HG02798 (cell line): ENCODE results near the gene SPDYE1.

Source experiments
- ATAC-seq: cut with Tn5 transposase; IDR thresholded peaks from one replicate; pipeline ENCODE4 v1.9.1; 2021; ENCODE audit warnings: mild to moderate bottlenecking; ENCODE audit not compliant: unreplicated experiment, poor library complexity

Gene SPDYE1

GRCh38 chr7:44058759-44059218 lies 61.1 kb downstream of the SPDYE1 start:
- peak; percentile 5 for ATAC-seq

GRCh38 chr7:44059219-44060090 lies 61.8 kb downstream of the SPDYE1 start:
- ATAC-seq: peak; percentile 60
